HG03521 (cell line): ENCODE data around the gene KSR1.
"Not testable (repeated sequence)": the region's sequence is repeated elsewhere in the genome, so short reads cannot be mapped to it uniquely, and the experiment has no call there.

Experiments
- ATAC-seq: cut with Tn5 transposase; IDR thresholded peaks from one replicate; pipeline ENCODE4 v1.9.1; 2021; ENCODE audit warnings: mild to moderate bottlenecking, moderate library complexity; ENCODE audit not compliant: unreplicated experiment

KSR1 gene

DNA sequence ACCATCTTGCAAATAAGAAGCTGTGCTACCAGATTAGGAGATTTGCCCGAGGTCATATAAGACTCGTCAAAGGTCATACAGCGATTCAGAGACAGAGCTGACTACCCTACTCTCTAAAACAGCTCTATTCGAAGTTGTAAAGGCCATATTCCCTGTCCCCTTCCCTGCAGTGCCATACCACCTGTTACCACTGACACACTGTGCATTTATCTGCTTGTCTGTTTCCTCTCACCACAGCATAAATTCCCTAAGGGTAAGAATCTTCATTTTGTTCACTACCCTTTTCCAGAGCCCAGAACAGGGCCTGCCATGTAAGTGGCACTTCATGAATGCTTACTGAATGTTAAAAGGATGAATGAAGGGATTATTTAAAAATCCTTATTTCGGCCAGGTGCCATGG lies 3.4 kb upstream of the KSR1 start:
- no peak for ATAC-seq

DNA sequence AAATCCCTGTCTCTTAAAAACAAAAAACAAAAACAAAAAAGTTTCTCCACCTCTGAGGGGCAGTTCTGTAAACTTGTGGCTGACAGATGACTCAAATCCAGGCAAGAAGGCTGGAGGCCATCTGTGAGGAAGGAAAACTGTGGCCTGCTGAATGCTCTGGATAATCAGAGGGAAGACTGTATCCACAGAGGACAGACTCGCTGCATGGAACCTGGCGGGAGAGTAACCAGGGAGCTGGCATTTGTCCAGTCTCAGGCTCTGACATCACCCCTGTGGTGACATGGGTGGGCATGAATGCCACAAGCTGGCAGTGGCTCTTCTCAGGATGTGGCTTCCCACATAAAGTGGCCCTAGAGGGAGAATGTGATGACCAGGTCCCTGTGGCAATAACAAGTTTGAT lies 2.8 kb upstream of the KSR1 start:
- ATAC-seq = no peak

DNA sequence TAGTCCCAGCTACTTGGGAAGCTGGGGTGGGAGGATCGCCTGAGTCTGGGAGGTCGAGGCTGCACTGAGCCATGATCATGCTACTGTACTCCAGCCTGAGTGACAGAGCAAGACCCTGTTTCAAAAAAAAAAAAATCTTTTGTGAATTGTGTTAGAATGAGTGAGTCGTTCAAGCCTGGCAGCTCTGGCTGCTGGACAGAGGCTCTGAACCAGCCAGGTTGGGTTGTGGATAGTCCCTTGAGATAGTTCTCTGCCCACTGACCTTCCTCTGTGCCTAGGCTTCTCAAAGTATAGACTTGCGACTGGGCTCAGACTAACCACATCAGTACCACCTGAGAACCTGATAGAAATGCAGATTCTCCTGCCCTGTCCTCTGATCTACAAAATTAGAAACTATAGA lies 2.2 kb upstream of the KSR1 start:
- no peak for ATAC-seq

DNA sequence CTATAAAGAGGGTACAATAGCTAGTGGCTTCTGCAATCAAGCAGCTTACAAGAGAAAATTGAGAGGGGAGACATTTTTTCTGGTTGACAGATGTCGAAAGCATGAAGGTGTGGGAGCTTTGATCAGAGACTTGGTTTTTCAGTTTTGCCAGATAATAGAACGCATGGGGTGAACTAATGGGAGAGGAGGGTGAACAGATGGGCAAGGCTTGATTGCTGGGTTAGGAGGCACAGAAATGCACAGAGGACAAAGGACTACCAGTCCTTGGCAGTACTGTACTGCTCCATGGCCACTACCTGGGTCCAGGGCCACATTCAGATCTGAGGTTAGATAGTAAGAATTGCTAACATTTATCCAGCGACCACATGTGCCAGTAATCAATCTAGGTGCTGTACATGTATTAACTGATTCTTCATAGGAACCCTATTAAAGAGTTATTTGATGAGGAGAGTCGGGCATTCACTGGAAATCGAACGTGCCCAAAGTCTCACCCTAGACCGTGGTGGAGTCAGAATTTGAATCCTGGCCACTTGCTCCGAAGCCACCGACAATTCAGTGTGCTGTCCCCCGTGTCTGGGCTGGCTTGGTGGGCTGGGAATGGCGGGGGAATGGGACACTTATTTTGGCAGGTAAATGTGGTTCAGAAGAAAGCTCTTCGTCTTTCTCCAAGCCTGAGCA lies 873 bp upstream of the KSR1 start:
- no peak for ATAC-seq

DNA sequence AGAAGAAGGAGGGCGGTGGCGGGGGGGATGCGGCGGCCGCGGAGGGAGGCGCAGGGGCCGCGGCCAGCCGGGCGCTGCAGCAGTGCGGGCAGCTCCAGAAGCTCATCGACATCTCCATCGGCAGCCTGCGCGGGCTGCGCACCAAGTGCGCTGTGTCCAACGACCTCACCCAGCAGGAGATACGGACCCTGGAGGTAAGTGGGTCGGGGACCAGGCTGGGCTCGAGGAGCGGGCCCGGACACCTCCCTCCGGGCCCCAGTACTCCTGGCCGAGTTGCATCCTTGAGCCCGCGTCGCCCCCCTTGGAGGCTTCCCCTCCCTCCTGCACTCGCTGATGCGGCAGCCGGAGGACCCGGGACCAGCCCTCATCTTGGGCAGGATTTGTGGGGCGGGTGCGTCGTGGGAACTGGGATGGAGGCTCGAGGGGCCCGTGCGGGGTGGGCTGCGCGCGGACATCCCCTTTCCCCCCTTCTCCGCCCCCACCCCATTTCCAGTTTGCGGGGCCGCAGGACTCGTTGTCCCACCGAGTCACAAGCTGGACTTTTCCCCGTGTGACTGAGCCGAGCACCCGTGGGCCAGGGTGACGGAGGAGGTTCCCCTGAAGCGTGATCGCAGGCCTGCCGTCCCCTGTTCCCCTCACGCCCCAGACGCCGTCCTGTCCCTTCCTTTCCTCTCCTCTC lies 572 bp downstream of the KSR1 start:
- no peak for ATAC-seq

DNA sequence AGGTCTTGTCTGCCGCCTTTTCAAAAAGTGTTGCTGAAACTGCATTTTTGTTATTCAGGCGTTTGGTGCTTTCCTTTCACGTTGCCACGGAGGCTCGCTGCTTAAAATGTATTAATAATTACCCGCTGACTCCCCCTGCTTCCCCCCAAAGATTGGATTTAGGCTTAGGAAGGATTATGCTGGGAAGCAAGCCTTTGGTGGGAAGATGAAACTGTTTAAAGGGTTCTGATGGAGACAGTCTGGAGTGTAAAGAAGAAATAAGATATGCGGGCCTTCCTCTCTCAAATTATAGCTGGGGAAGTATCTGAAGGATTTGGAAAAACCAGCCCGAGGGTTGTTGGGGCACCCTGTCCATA lies 1.1 kb downstream of the KSR1 start:
- no peak for ATAC-seq

DNA sequence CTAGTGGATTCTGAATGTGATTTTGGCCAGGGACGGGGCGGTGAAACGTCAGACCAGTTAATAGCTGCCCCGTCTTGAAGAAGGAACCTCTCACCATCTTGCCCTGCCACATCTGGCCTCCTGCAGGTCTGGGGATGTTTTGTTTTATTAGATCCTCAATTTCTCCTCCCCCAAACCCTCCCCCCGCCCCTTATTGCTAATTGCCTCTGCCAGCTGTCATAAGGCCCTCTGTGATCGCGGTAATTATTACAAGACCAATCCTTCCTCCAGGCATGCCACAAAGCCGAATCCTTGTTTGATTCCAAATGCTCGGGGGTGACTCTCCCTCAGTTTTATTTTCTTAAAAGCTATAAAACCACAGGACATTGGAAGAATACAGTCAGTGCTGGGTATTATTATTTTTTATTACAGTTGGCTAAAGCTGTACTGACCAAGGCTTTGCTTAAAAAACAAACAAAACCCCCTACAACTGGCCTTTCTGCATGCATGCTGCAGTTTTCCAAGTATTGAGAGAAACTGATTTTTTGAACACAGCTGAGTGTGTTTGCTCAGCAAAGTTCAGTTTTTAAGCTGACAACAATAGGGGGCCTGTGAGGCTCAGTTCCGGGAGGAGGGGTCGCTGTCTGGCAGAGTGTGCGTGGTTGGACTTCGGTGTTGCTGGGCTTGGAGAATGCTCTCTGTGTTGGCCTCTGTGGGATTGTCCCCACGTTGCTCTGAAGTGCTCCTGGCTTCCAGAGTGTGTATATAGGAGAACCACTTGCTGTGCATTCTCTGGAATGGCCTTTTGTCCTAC lies 1.7 kb downstream of the KSR1 start:
- no peak for ATAC-seq

DNA sequence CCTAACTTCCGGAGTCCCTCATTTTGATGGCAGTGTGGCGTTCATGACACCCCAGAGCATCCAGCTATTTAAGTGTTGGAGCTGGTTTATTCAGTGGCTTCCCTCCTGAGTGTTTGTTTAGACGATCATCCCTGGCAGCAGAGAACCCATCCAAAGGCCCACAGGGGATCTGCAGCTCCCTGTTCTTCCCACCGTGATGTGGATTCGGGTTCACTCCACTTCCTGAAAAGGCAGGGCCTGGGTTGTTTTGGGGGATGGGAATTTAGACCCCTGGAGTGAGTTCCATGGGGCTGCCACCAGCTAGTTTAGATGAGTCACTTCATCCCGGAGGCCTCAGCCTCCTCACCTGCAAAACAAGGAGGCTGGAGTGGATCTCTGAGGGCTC lies 2.3 kb downstream of the KSR1 start:
- ATAC-seq = no peak

DNA sequence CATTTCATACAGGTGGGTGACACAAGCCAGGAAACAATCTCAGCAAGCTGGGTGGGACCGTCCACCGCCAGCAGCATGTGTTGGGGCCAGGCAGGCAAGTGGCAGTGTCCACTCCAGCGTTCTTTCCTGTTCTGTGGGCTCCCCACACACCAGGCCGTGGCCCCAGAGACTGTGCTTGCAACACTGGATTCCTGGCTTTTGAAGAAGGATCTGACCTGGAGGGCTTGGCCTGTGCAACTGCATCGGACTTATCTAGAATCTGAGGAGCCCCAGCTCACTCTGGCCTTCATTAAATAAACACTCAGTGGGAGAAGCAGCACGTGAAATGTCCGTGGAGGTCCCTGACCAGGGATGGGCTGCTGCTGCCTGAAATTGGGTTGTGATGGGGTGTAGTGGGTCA lies 3.2 kb downstream of the KSR1 start:
- no peak for ATAC-seq

DNA sequence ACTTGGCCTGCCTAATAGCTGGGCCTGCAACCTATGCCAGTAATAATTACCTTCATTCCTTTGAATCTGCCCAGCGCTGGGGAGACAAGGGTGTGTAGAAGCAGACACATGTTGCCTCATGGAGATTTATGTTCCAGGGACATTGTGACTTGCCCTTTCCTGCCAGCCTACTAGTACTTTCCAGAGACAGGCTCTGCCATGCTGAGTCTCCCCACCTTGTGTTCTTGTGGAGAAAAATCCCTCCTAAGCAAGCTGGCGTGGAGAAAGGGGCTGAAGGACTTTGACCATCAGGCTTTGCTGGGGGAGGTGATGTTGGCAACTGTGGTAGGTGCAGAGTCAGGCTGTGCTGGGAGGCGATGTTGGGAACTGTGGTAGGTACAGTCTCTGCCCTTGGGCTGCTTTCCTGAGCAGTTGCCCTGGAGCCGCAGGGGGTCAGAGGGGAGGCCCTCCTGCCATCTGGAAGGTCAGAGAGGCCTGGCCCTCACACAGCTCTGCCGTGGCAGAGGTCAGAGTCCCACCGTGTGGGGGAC lies 4.0 kb downstream of the KSR1 start:
- ATAC-seq = no peak

DNA sequence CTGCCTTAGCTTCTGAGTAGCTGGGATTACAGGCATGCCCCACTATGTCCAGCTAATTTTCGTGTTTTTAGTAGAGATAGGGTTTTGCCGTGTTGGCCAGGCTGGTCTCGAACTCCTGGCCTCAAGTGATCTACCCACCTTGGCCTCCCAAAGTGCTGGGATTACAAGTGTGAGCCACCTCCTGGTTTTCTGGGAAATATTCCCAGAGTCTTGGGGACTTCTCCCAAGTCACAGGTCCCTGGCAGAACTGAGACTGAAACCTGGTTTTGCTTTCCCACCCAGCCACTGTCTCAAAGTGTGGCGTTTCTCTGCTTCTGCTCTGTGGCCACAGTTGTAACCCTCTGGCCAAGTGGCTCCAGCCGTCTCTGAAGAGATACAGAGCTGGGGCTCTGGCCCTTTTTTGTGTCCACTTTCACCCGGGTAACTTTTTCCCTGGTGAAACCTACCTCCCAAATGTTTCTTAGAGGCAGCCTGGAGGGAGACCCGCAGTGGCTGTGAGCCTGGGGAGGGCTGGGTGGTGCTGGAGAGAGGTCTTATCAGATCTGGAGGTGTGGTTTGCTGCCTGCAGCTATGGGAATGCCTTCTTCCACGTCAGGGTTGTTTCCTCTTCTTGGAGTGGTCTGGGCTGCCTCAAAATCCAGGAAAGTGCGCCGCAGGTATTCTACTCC lies 5.1 kb downstream of the KSR1 start:
- ATAC-seq = no peak

DNA sequence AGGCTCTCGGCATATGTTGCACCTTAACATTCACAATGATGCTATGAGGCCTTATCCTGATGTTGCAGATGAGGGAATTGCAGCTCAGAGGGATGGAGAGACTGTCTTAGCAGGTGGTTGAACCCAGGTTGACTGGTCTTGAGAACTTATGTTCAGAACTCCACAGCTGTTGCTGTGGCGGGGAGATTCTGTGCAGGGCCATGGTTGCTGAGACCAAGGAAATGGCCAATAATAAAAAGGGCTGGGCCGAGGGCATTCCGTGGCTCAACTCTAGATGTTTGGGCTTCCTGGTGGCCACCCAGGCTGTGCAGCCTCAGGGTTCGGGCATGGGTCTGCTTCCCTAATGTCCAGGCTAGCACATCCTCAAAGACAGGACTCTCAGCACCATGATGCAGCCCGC lies 5.9 kb downstream of the KSR1 start:
- ATAC-seq = no peak

DNA sequence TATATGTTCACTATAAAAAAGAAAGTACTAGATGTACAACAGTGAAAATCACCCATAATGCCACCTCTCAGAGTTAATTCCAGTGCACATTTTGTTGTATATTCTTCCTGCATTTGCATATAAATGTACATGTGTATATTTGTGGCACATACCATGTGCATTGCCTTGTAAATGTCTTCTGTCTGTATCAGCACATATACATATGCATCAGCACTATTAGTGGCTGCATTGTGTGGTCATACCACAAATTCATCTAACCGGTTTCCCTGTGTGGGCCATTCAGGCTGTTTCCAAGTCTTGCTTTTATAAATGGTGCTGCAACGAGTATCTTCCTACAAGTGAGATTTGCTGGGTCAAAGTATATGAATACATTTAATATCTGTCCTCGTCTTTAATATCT lies 6.5 kb downstream of the KSR1 start:
- no peak for ATAC-seq

DNA sequence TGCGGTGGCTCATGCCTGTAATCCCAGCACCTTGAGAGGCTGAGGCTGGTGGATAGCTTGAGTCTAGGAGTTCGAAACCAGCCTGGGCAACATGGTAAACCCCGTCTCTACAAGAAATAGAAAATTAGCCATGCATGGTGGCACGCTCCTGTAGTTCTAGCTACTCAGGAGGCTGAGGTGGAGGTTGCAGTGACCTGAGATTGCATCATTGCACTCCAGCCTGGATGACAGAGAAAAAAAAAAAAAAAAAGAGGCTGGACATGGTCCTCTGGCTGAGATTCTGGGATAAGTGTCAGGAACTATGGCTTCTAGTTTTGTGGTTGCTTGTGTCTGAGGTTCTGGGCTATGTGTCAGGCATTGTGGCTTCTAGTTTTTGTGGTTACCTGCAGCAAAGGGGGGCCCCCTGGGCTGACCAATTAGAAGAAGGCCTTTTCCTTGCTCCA lies 7.0 kb downstream of the KSR1 start:
- no peak for ATAC-seq

DNA sequence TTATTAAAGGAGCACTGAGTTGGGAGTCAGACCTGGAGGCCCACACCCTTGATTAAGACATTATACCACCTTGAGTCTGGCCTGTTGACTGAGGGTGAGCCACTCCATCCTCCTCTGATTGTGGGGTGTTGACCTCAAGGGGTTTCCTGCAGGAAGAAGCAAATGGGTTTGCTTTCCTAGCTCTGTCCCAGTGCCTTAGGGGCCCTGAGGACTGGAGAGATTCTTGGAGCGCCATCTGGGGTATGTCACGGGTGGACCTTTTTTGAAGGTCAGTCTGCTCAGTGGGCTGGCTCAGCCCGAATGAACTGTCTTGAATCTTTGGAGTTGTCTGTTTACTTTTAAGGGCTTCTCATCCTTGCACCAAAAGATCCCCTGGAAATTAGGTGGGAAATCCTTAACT lies 7.8 kb downstream of the KSR1 start:
- not testable (repeated sequence) for ATAC-seq

DNA sequence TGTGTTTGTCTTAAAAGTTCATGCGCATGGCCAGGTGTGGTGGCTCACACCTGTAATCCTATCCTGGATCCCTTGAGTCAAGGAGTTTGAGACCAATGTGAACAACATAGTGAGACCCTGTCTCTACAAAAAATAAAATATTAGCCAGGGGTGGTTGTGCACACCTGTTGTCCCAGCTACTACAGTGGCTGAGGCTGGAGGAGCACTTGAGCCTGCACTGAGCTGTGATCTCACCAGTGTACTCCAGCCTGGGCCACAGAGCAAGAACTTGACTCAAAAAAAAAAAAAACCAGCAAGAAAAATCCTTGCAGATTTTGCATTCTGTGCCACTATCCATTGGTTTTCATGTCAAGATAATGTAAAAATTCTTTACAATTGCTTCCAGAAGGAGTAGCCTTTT lies 8.2 kb downstream of the KSR1 start:
- ATAC-seq = no peak

DNA sequence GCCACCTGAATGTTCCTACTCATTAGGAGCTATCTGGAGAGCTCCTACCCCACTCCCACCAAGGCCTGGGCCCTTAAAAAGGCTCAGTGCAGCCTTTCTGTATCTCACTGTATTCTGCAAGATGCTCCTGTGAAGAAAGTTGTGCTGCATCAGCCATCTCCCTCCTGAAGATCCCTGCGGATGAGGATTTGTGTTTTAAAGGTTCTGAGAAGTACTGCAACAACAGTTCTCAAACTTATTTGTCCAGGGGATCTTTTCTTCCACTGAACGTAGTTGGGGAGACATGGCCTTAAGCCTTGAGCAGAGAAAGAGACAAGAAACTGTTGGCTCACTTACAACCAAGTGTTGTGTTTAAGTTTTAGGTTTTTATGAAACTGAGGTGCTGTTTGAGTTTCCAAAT lies 9.6 kb downstream of the KSR1 start:
- not testable (repeated sequence) for ATAC-seq

DNA sequence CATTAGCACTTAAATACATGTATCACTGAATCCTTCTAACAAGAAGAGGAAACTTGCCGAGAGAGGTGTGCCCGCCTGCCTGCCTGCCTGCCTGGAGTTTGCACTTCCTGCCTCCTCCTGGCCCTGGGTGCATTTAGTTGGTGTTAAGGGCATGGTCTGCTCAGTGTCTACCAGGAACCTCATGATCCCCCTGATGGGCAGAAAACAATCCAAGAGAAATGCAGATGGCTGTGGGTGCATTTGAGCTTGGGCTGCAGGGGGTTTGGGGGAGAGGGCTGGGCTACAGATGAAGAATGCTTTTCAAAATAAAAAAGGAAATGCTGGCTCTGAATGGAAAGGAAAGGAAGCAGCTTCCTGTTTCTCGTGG lies 10.1 kb downstream of the KSR1 start:
- no peak for ATAC-seq

DNA sequence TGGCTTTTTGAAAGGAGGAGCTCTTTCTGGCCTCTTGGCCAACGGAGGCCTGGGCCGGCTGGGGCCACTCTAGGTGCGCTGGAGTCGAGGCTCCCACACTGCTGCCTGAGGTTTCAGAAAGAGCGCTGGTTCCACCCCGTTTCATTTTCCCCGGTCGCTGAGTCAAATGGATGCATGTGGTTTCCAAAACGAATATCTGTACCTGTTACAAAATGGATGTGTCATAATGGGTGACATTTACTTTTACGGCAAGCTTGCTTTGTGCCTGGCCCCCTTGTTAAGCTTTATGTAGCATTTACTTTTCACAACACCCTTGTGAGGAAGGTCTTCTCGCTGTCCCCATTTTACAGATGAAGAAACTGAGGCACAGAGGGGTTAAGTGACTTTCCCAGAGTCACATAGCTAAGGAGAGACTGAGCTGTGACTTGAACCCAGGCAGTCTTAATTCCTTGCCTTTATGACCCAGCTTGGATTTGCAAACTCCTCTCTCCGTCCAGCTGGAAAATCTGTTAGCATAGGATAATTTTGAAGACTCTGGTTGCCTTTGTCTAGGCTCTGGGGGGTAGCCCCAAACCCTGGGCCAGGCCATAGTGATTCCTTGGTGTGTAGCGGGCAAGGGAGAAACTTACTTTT lies 10.6 kb downstream of the KSR1 start:
- ATAC-seq = peak; percentile 60

DNA sequence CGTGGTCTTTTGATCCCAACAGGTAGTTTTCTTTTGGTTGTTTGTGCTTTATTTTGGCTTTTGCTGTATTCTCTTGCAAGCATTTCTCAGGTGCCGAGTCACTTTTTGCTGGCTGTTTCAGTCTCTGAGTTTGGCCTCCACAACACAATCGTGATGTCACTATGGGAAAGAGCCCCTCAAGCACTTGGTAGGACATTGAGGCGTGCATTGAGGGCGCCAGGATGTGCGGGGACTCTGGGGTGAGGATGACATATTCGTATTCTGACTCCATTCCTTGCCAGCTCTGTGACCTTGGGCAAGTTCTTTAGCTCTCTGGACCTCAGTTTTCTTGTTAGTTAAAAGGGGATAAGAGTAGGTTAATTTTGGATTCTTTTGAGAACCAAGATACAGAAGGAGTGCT lies 13.0 kb downstream of the KSR1 start:
- no peak for ATAC-seq
